ENCODE results near the gene STX18.
A peak's percentile ranks its signal among the peaks of the same experiment; 100 is the strongest.

Gene STX18

DNA sequence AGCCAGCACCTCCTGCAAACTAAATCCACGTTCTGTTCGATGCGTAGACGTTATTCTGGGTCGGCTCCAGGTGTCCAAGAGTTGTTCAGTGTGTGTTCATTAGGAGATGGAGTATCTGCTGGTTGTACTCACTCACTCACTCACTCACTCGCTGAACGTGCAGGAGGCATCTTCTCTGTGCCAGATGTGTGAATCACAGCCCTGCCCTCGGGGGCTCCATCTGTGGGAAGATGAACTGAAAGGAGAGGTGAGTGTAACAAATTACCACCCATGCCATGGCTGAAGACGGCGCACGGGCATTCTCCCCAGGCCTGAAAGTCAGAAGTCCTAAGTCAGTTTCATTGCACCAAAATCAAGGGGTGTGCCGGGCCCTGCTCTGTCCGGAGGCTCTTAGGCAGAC lies 138.9 kb downstream of the STX18 start:
- peaks cover 5% of the 10 kb centered on the region; the same call in 1 of the 2 replicates for H3K9me3 ChIP-seq (ENCODE audit: low read depth, low read length)
- peaks cover 25% of the 10 kb centered on the region for H3K36me3 ChIP-seq (ENCODE audit: insufficient read depth, low read length)
- H3K4me3 ChIP-seq, result no peak overlapping the region
- H3K27ac ChIP-seq, result no peak overlapping the region
- no peak for TF ChIP-seq EZH2 (IDR thresholded peaks at IDR 0.05)
- TF ChIP-seq POLR2AphosphoS5 (IDR thresholded peaks at IDR 0.05; ENCODE audit: borderline replicate concordance, low read depth, low read length), result no peak
- TF ChIP-seq FOXP2 (optimal IDR thresholded peaks at IDR 0.05; ENCODE audit: control extremely low read depth, extremely low read length, insufficient read depth), result no peak
- no peak for DNase-seq (ENCODE audit: low read depth, low spot score)
- no peak overlapping the region for H3K9ac ChIP-seq (ENCODE audit: insufficient read length)

DNA sequence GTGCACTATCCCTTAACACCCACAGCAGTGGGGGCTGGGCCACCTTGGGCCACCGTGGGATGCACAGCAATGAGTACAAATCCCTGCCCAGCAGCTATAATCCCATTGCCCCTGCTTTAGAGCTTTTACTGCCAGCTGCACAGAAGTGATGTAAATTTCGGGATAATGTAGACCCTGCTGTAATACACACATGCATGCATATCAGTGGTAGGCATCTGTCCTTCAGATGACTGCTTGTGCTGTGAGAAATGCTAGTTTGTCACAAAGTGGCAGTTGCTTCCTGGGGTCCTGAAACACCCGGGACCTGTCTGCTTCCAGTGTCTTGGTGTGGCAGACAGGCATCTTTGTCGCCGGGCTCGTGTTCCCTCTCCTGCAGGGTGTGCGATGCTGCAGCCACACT lies 140.8 kb downstream of the STX18 start:
- Histone ChIP-seq H3K9me3 (ENCODE audit: low read depth, low read length) (peaks cover 5% of the 10 kb centered on the region; the same call in 1 of the 2 replicates), H3K27ac (no peak overlapping the region), H3K36me3 (ENCODE audit: insufficient read depth, low read length) (peaks cover 25% of the 10 kb centered on the region), H3K9ac (ENCODE audit: insufficient read length) (no peak overlapping the region), H3K4me3 (no peak overlapping the region)
- DNase-seq (ENCODE audit: low read depth, low spot score), result no peak
- TF ChIP-seq EZH2 (IDR thresholded peaks at IDR 0.05) (no peak), POLR2AphosphoS5 (IDR thresholded peaks at IDR 0.05; ENCODE audit: borderline replicate concordance, low read depth, low read length) (no peak), FOXP2 (optimal IDR thresholded peaks at IDR 0.05; ENCODE audit: control extremely low read depth, extremely low read length, insufficient read depth) (no peak)

DNA sequence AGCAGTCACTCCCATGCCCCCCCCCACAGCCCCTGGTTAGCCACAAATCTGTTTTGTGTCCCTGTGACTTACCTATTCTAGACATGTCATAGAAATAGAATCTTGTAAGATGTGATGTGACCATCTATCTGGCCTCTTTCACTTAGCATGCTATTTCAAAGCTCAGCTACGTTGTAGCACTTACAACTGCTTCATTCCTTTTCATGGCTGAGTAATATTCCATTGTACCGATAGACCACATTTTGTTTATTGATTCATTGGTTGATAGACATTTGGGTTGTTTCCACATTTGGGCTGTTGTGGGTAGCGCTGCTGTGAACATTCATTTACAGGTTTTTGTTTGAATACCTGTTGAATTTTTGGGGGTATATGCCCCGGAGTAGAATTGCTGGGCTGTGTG lies 143.4 kb downstream of the STX18 start:
- DNase-seq (ENCODE audit: low read depth, low spot score), result no peak
- H3K4me3 ChIP-seq, result no peak overlapping the region
- peaks cover 27% of the 10 kb centered on the region for H3K36me3 ChIP-seq (ENCODE audit: insufficient read depth, low read length)
- H3K27ac ChIP-seq, result no peak overlapping the region
- H3K9me3 ChIP-seq (ENCODE audit: low read depth, low read length), result peaks cover 5% of the 10 kb centered on the region; the same call in 1 of the 2 replicates
- H3K9ac ChIP-seq (ENCODE audit: insufficient read length), result no peak overlapping the region
- TF ChIP-seq POLR2AphosphoS5 (IDR thresholded peaks at IDR 0.05; ENCODE audit: borderline replicate concordance, low read depth, low read length), result no peak
- no peak for TF ChIP-seq EZH2 (IDR thresholded peaks at IDR 0.05)
- no peak for TF ChIP-seq FOXP2 (optimal IDR thresholded peaks at IDR 0.05; ENCODE audit: control extremely low read depth, extremely low read length, insufficient read depth)

DNA sequence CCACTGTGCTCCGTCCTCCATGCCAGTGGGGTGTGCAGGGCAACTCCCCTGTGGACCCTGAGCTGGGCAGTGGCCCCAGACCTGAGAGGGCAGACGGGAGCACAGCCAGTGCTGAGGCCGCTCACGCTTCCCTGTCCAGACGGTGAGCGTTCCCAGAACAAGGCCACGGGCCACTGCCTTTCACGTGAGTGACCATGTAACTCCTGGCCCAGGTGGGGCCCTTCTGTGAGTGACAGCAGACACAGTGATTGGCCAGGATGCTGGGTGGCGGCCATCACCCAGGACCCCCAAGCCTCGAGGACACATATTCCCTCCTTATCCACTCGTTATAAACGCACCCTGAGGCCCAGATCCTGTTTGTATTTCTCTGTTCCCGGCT lies 144.4 kb downstream of the STX18 start:
- H3K4me3 ChIP-seq, result peak overlapping the region; percentile 59; the same call in 1 of the 2 replicates
- DNase-seq (ENCODE audit: low read depth, low spot score), result no peak
- H3K27ac ChIP-seq, result peak overlapping the region; percentile 88
- H3K36me3 ChIP-seq (ENCODE audit: insufficient read depth, low read length), result peaks cover 26% of the 10 kb centered on the region
- TF ChIP-seq POLR2AphosphoS5 (IDR thresholded peaks at IDR 0.05; ENCODE audit: borderline replicate concordance, low read depth, low read length) (no peak), FOXP2 (optimal IDR thresholded peaks at IDR 0.05; ENCODE audit: control extremely low read depth, extremely low read length, insufficient read depth) (no peak), EZH2 (IDR thresholded peaks at IDR 0.05) (no peak)
- peak overlapping the region; percentile 22 for H3K9ac ChIP-seq (ENCODE audit: insufficient read length)
- H3K9me3 ChIP-seq (ENCODE audit: low read depth, low read length), result peaks cover 5% of the 10 kb centered on the region; the same call in 1 of the 2 replicates

DNA sequence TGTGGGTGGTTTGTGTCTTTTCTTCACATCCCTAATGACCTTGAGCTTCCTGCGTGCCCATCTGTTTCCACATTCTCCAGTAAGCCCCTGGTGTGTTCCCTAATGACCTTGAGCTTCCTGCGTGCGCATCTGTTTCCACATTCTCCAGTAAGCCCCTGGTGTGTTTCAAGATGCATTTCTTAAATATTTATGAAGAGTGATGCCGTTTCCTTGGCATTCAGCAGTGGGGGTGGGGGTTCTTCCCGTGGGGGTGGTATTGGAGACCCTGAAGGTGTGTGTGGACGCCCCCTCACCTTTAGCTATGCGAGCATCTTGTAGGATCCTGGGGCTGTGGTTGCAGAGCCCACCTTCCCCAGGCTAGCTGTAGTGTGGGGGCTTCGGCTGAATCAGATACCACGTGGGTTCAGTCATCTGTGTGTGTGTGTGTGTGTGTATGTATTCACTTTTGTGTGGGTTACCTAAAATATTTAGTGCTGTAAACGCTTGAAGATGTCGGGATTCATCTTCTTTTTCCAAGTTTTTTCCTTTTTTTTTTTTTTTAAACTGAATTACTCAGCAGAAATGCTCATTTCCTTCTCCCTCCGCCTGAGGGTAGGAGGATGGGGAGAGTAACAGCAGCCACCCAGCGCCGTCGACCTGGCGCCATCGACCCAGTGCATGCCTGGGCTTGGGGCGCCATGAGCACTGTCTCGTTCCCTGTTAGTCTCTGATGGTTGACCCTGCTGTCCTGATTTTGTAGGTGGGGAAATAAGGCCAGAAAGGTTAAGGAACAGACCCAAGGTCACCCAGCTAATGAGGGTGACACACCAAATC lies 145.0 kb downstream of the STX18 start:
- H3K9me3 ChIP-seq (ENCODE audit: low read depth, low read length), result peaks cover 5% of the 10 kb centered on the region; the same call in 1 of the 2 replicates
- H3K4me3 ChIP-seq, result peak overlapping the region; percentile 59
- DNase-seq (ENCODE audit: low read depth, low spot score), result peak; percentile 59
- peaks cover 31% of the 10 kb centered on the region for H3K36me3 ChIP-seq (ENCODE audit: insufficient read depth, low read length)
- H3K9ac ChIP-seq (ENCODE audit: insufficient read length), result peak overlapping the region; percentile 22
- no peak for TF ChIP-seq FOXP2 (optimal IDR thresholded peaks at IDR 0.05; ENCODE audit: control extremely low read depth, extremely low read length, insufficient read depth)
- TF ChIP-seq POLR2AphosphoS5 (IDR thresholded peaks at IDR 0.05; ENCODE audit: borderline replicate concordance, low read depth, low read length), result no peak
- TF ChIP-seq EZH2 (IDR thresholded peaks at IDR 0.05), result no peak
- H3K27ac ChIP-seq, result peak overlapping the region; percentile 88

DNA sequence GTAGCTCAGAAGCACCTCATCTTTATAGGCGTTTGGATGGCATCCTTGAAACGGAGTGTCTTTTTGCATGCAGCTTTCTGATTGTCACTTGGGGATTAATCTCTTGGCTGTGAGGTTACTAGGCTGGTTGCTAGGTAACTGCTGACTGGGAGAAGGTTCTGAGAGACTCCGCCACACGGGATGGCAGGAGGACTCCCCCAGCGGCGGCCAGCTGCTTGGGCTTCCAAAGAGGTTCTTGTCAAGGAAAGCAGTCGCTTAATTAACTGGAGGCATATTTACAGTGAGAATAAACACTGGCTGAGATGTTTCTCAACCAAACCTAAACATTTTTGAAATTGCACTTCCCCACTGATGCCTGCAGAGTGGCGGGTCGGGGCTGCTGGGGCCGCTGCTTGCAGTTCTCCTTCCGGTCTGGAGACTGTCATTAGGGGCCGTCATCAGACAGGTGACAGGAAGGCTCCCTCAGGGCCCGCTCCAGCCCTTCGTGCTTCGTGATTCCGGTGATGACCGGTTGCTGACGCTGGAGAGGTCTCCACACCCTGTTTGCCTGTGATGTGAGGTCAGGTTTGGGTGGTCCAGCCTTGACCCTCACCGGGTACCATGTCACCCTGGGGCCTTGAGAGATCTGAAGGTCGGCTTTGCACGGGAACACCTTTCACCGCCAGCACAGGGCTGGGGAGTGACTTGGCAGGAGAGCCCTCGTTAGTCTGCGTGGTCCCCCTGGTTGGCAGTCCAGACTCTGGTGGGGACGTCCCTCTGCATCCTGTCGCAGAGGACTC lies 145.8 kb downstream of the STX18 start:
- no peak overlapping the region for H3K9ac ChIP-seq (ENCODE audit: insufficient read length)
- H3K36me3 ChIP-seq (ENCODE audit: insufficient read depth, low read length), result peaks cover 36% of the 10 kb centered on the region
- peak overlapping the region; percentile 59 for H3K4me3 ChIP-seq
- peak; percentile 20 for DNase-seq (ENCODE audit: low read depth, low spot score)
- peak overlapping the region; percentile 88 for H3K27ac ChIP-seq
- peaks cover 5% of the 10 kb centered on the region; the same call in 1 of the 2 replicates for H3K9me3 ChIP-seq (ENCODE audit: low read depth, low read length)
- TF ChIP-seq POLR2AphosphoS5 (IDR thresholded peaks at IDR 0.05; ENCODE audit: borderline replicate concordance, low read depth, low read length) (no peak), EZH2 (IDR thresholded peaks at IDR 0.05) (no peak), FOXP2 (optimal IDR thresholded peaks at IDR 0.05; ENCODE audit: control extremely low read depth, extremely low read length, insufficient read depth) (no peak)

DNA sequence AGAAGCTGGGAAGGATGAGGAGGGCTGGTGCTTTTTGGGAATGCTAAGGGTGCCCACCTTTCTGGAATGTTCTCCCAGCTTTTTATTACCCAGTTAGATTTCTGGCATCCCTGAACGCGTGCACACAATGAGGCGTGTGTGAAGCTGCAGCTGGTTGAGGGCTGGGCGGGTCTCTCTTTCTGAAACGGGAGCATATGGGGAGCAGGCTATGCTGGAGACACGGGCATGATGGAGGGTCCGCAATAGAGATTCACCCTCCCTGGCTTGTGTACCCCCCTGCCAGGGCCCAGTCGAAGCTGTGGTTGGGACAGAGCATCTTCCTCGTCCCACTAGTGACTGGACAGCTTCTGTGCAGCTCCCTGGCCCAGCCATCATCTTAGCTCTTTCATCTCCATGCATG lies 146.5 kb downstream of the STX18 start:
- Histone ChIP-seq H3K9me3 (ENCODE audit: low read depth, low read length) (peaks cover 5% of the 10 kb centered on the region; the same call in 1 of the 2 replicates), H3K4me3 (no peak overlapping the region), H3K36me3 (ENCODE audit: insufficient read depth, low read length) (peaks cover 33% of the 10 kb centered on the region), H3K27ac (no peak overlapping the region), H3K9ac (ENCODE audit: insufficient read length) (no peak overlapping the region)
- no peak for TF ChIP-seq POLR2AphosphoS5 (IDR thresholded peaks at IDR 0.05; ENCODE audit: borderline replicate concordance, low read depth, low read length)
- TF ChIP-seq FOXP2 (optimal IDR thresholded peaks at IDR 0.05; ENCODE audit: control extremely low read depth, extremely low read length, insufficient read depth), result no peak
- TF ChIP-seq EZH2 (IDR thresholded peaks at IDR 0.05), result no peak
- DNase-seq (ENCODE audit: low read depth, low spot score), result no peak

DNA sequence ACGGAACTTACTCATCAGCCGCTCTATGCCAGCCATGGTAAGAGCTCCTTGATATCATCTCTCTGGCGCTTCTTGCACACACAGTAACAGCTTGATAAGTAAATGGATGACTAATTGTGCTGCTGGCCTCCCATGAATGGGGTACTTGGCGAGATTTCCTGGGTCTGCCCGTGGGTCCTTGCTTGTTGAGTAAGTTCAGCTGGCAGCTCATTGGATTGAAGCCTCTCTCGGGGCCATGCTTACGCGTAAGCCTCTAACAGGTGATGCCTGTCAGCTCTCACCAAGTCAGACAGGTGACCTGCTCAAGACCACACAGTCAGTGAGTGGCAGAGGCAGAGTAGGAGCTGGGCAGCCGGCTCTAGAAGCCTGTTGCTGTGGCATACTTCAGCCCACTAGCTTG lies 147.2 kb downstream of the STX18 start:
- H3K27ac ChIP-seq, result no peak overlapping the region
- no peak for DNase-seq (ENCODE audit: low read depth, low spot score)
- no peaks in the 10 kb centered on the region for H3K9me3 ChIP-seq (ENCODE audit: low read depth, low read length)
- peaks cover 26% of the 10 kb centered on the region; the same call in 1 of the 2 replicates for H3K36me3 ChIP-seq (ENCODE audit: insufficient read depth, low read length)
- H3K9ac ChIP-seq (ENCODE audit: insufficient read length), result no peak overlapping the region
- no peak overlapping the region for H3K4me3 ChIP-seq
- TF ChIP-seq FOXP2 (optimal IDR thresholded peaks at IDR 0.05; ENCODE audit: control extremely low read depth, extremely low read length, insufficient read depth) (no peak), POLR2AphosphoS5 (IDR thresholded peaks at IDR 0.05; ENCODE audit: borderline replicate concordance, low read depth, low read length) (no peak), EZH2 (IDR thresholded peaks at IDR 0.05) (no peak)
